HepG2 (cell line): ENCODE measurements around the gene CTF1. TPM values are rescaled to one million over a fixed set of nuclear protein-coding genes. Genes with fewer than 3 reads are reported as not detected.

Source experiments
- ATAC-seq: fragments of 200-7000 bp; cut with Tn5 transposase; 3 replicates; pipeline ENCODE4 v1.9.1; 2020; ENCODE audit warnings: mild to moderate bottlenecking, moderate library complexity
- BruUV-seq: library from RNA; stranded (reverse); fragments of 400-500 nt; replicated peaks from 2 replicates; lab custom pipeline; 2021; lab: Mats Ljungman, UMichigan
- CTCF ChIA-PET: fragments of 300-600 bp; formaldehyde crosslinking; extraction: SDS; loops from one replicate; lab custom pipeline; 2021; ENCODE audit warnings: low total read pairs, inconsistent platforms, low intra/inter-chr PET ratio; lab: Yijun Ruan, JAX
- POLR2A ChIA-PET: fragments of 350-600 bp; sonication (Branson Sonifier 250); formaldehyde crosslinking; loops from one replicate; lab custom pipeline; 2020; ENCODE audit warnings: antibody characterized with exemption, inconsistent platforms; lab: Yijun Ruan, JAX
- DNase-seq: peaks from one replicate; pipeline ENCODE4 v3.0.0-alpha.2; 2015; ENCODE audit warnings: low spot score
- FAIRE-seq: peaks from 3 replicates; lab custom pipeline; 2011; peaks lifted over from hg19 to GRCh38; lab: Jason Lieb, UNC
- H2AFZ ChIP-seq: one replicate; pipeline ENCODE4 v1.6.1; 2011; ENCODE audit warnings: low read length, inconsistent platforms
- H3K27ac ChIP-seq: fragments of 300-600 bp; 3 replicates; pipeline ENCODE4 v1.8.0; 2011; ENCODE audit warnings: mixed run types, mild to moderate bottlenecking, mixed read lengths, low read length, inconsistent platforms; ENCODE audit not compliant: insufficient read depth; ENCODE audit errors: extremely low read length
- H3K27me3 ChIP-seq, 2 experiments: fragments of 200-600 bp in 1 of 2; 2 replicates in 1 of 2; 3 replicates in 1 of 2; pipeline versions ENCODE4 v1.6.0 to v1.8.0; 2011; ENCODE audit warnings: low read length in 2 of 2, mild to moderate bottlenecking in 2 of 2, moderate library complexity in 2 of 2, inconsistent platforms in 1 of 2; ENCODE audit not compliant: insufficient read depth in 2 of 2, control insufficient read depth in 1 of 2
- H3K36me3 ChIP-seq, 2 experiments: fragments of 200-600 bp in 1 of 2; replicated peaks in 1 of 2; 2 replicates in 1 of 2; 3 replicates in 1 of 2; pipeline versions ENCODE4 v1.5.1 to v1.8.0; 2011; ENCODE audit warnings: low read length in 2 of 2, inconsistent platforms in 1 of 2; ENCODE audit not compliant: insufficient read depth in 2 of 2, control insufficient read depth in 1 of 2
- H3K4me1 ChIP-seq: 2 replicates; pipeline ENCODE4 v1.5.1; 2012; ENCODE audit warnings: low read length, inconsistent platforms; ENCODE audit not compliant: insufficient read depth
- H3K4me2 ChIP-seq: 2 replicates; pipeline ENCODE4 v1.6.0; 2011; ENCODE audit warnings: low read depth, low read length, inconsistent platforms
- H3K4me3 ChIP-seq, 3 experiments: fragments of 200-600 bp in 1 of 3; sonication (generic), shearing (Covaris generic) in 1 of 3; replicated peaks in 1 of 3; 2 replicates each; pipeline ENCODE4 v1.5.1; 2011 to 2016; ENCODE audit warnings: low read length in 3 of 3, inconsistent platforms in 2 of 3, low read depth in 2 of 3, mild to moderate bottlenecking in 2 of 3, control low read depth in 1 of 3, mixed read lengths in 1 of 3; ENCODE audit not compliant: insufficient read depth in 1 of 3
- H3K79me2 ChIP-seq: one replicate; pipeline ENCODE4 v1.6.1; 2011; ENCODE audit warnings: low read length, inconsistent platforms; ENCODE audit not compliant: insufficient read depth
- H3K9ac ChIP-seq: 2 replicates; pipeline ENCODE4 v1.6.0; 2011; ENCODE audit warnings: mild to moderate bottlenecking, low read depth, low read length, inconsistent platforms; ENCODE audit not compliant: insufficient read depth
- H3K9me3 ChIP-seq: 2 replicates; pipeline ENCODE4 v1.5.1; 2012; ENCODE audit warnings: mild to moderate bottlenecking, low read length
- H4K20me1 ChIP-seq: 2 replicates; pipeline ENCODE4 v1.6.0; 2011; ENCODE audit warnings: inconsistent platforms, mild to moderate bottlenecking, low read length, moderate library complexity; ENCODE audit not compliant: insufficient read depth
- ASH2L ChIP-seq: fragments of 300-600, 200-600 bp; sonication (generic); IDR thresholded peaks from 2 replicates; pipeline ENCODE4 v1.7.0; 2017; ENCODE audit warnings: low read depth, mild to moderate bottlenecking, moderate library complexity, mixed read lengths, low read length; ENCODE audit not compliant: insufficient read length
- ETV5 ChIP-seq: IDR thresholded peaks from 2 replicates; pipeline ENCODE4 v1.6.1; 2018; ENCODE audit warnings: missing biosample characterization, missing genetic modification reagents, inconsistent platforms, borderline replicate concordance
- MAFK ChIP-seq, 2 experiments: IDR thresholded peaks in 1 of 2; conservative IDR thresholded peaks in 1 of 2; 2 replicates each; pipeline ENCODE4 v1.6.1; 2011; ENCODE audit warnings: improper control_type of control experiment in 2 of 2, low read length in 2 of 2
- ONECUT2 ChIP-seq: sonication (generic); formaldehyde crosslinking; IDR thresholded peaks from 2 replicates; pipeline ENCODE4 v1.4.0; 2020; ENCODE audit warnings: missing genetic modification reagents
- RXRA ChIP-seq: sonication (generic); formaldehyde crosslinking; IDR thresholded peaks from 2 replicates; pipeline ENCODE4 v1.5.1; 2020; ENCODE audit warnings: missing genetic modification reagents
- TBX2 ChIP-seq: sonication (generic); formaldehyde crosslinking; IDR thresholded peaks from 2 replicates; pipeline ENCODE4 v1.5.0; 2020; ENCODE audit warnings: missing genetic modification reagents, mild to moderate bottlenecking, borderline replicate concordance
- TGIF2 ChIP-seq: IDR thresholded peaks from 2 replicates; pipeline ENCODE4 v1.6.1; 2016; ENCODE audit warnings: control low read depth, missing compliant biosample characterization
- TRIM24 ChIP-seq: sonication (generic); formaldehyde crosslinking; IDR thresholded peaks from 2 replicates; pipeline ENCODE4 v1.8.0; 2022; ENCODE audit warnings: mild to moderate bottlenecking, missing genetic modification reagents
- ZNF383 ChIP-seq: sonication (generic); formaldehyde crosslinking; IDR thresholded peaks from 2 replicates; pipeline ENCODE4 v1.4.0; 2020; ENCODE audit warnings: missing genetic modification reagents, mild to moderate bottlenecking, borderline replicate concordance
- ZNF431 ChIP-seq: sonication (generic); formaldehyde crosslinking; IDR thresholded peaks from 2 replicates; pipeline ENCODE4 v1.9.0; 2022; ENCODE audit warnings: missing genetic modification reagents, low read depth, mild to moderate bottlenecking, borderline replicate concordance
- ZNF556 ChIP-seq: sonication (generic); formaldehyde crosslinking; IDR thresholded peaks from 2 replicates; pipeline ENCODE4 v1.4.0; 2020; ENCODE audit warnings: mild to moderate bottlenecking, missing genetic modification reagents, borderline replicate concordance
- ZNF761 ChIP-seq: sonication (generic); formaldehyde crosslinking; conservative IDR thresholded peaks from 2 replicates; pipeline ENCODE4 v1.4.0; 2020; ENCODE audit warnings: mild to moderate bottlenecking, missing genetic modification reagents
- ZNF788 ChIP-seq: sonication (generic); formaldehyde crosslinking; IDR thresholded peaks from 2 replicates; pipeline ENCODE4 v1.5.0; 2020; ENCODE audit warnings: mild to moderate bottlenecking, missing genetic modification reagents, borderline replicate concordance
- ZNF883 ChIP-seq: sonication (generic); formaldehyde crosslinking; IDR thresholded peaks from 2 replicates; pipeline ENCODE4 v1.5.1; 2020; ENCODE audit warnings: mild to moderate bottlenecking, missing genetic modification reagents; ENCODE audit errors: not compliant biosample characterization
- WGBS: methylation state at CpG from one replicate; pipeline ENCODE4 v1.1.6; 2017; ENCODE audit warnings: low lambda C conversion rate; 5-methylcytosine and 5-hydroxymethylcytosine counted together
- in situ Hi-C: cut with HindIII; loops from 2 replicates; pipeline ENCODE4 v1.10.0; 2017; ENCODE audit warnings: low pct_unique_long_range_greater_than_20kb; ENCODE audit not compliant: extremely low pct_ligation_motif_present
- intact Hi-C: fragments of 100-400 bp; cut with micrococcal nuclease; formaldehyde crosslinking; loops from one replicate; pipeline ENCODE4 v1.10.0; 2022; ENCODE audit not compliant: unreplicated experiment
- polyA plus RNA-seq, 8 experiments: library from polyadenylated mRNA; depleted of rRNA in 3 of 8; stranded (reverse) in 7 of 8; unstranded in 1 of 8; fragments of >200 nt; fragmentation: Illumina TruSeq in 4 of 8; extraction: Trizol in 4 of 8; gene quantifications; 2 replicates each; pipeline versions ENCODE4 v1.2.1 to v1.2.3, GENCODE V29; 2011 to 2016; ENCODE audit warnings: low read depth in 4 of 8, missing spikeins in 1 of 8, mixed read lengths in 1 of 8; ENCODE audit not compliant: insufficient read depth in 1 of 8
- total RNA-seq, 5 experiments: library from RNA; depleted of rRNA; stranded (reverse); fragments of >200 nt; fragmentation: Illumina TruSeq; extraction: Trizol; gene quantifications; 2 replicates each; pipeline ENCODE4 v1.2.3, GENCODE V29; 2016; ENCODE audit warnings: low read depth in 1 of 5
- TF ChIP-seq, protein P1 (sequence below): sonication (generic); formaldehyde crosslinking; IDR thresholded peaks from 2 replicates; pipeline ENCODE4 v1.4.0; 2020; ENCODE audit warnings: missing genetic modification reagents, borderline replicate concordance
- TF ChIP-seq, protein P2 (sequence below): sonication (generic); formaldehyde crosslinking; IDR thresholded peaks from 2 replicates; pipeline ENCODE4 v1.5.0; 2020; ENCODE audit warnings: mild to moderate bottlenecking, missing genetic modification reagents, borderline replicate concordance
- TF ChIP-seq, protein P3 (sequence below): sonication (generic); formaldehyde crosslinking; IDR thresholded peaks from 2 replicates; pipeline ENCODE4 v1.8.1; 2023; ENCODE audit warnings: mild to moderate bottlenecking, missing genetic modification reagents

The CTF1 gene
- total and polyA plus RNA-seq, 2 of the 13 experiments (the other 11 are each of a cell fraction or from before 2014, with no cell fraction given), result 0.13 to 1.8 TPM

DNA sequence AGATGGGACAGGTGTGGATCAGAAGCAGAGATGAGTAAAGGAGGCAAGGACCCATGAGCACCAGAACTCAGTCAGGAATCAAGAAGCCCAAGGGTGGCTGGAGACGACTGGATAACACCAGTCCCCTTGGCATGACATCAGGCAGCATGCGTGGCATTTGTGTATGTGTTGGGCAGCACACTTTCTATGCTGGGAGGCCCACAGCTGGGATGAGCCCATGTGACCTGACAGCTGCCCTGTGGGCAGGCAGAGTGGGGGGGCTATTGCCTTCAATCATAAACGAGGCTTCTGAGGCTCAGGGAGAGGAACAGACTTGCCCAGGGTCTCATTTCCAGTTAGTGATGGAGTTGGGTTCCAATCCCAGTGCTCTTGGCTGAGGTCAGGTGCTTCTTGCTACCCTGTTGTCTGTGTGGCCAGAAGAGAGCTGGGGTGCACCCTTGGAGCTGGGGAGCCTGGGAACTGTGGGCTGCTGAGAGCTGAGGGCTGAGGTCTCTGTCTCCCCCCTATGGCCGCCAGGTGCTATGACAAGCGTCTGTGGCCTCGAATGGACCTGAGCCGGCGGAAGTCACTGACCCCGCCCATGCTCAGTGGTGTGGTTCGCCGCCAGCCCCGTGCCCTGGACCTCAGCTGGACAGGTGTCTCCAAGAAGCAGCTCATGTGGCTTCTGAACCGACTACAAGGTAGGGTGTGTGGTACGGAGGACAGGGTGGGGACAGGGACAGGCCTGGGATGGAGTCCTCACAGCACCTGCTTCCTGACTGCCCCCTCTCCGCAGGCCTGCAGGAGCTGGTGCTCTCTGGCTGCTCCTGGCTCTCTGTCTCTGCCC lies 45.4 kb downstream of the CTF1 start:
- in situ Hi-C loops (no loop called here), intact Hi-C loops (no loop called here)
- H4K20me1 ChIP-seq, result no peaks in the 10 kb centered on the region
- H2AFZ ChIP-seq, result no peak overlapping the region
- FAIRE-seq (peak; percentile 66), ATAC-seq (peak; percentile 95), DNase-seq (peak; percentile 80)
- no peaks in the 10 kb centered on the region for H3K79me2 ChIP-seq
- peak overlapping the region; percentile 48; the same call in 1 of the 2 replicates for H3K9ac ChIP-seq
- peaks cover 10 to 23% of the 10 kb centered on the region in 2 experiments; a peak in 4 of 5 replicates for H3K36me3 ChIP-seq
- H3K9me3 ChIP-seq, result no peaks in the 10 kb centered on the region
- BruUV-seq, result no TSS peak
- ChIA-PET CTCF (interaction anchor here (0.7 to 0.8 kb wide), 2 partner anchors 12 kb away, joined by 4 read pairs; no protein-coding TSS in a partner anchor), POLR2A (interaction anchor here (0.7 to 2.4 kb wide), 22 partner anchors 8 to 331 kb away, joined by 3 to 20 read pairs (median 4); partner anchors contain the start of genes FBXL19, HSD3B7, KAT8 and PRSS8)
- peak overlapping the region; percentile 62 for H3K4me2 ChIP-seq
- peak overlapping the region; percentile 37 for H3K27ac ChIP-seq
- H3K4me1 ChIP-seq, result peaks cover 17% of the 10 kb centered on the region
- no peaks in the 10 kb centered on the region for H3K27me3 ChIP-seq
- 49% methylated on average over 6 of the region's 15 CpGs for WGBS
- peak overlapping the region in 2 of 3 experiments; percentile 32 to 54; a peak in 3 of 6 replicates for H3K4me3 ChIP-seq
- 0 out of 2 replicates have a peak, but pooled peaks have one; percentile 54 for TF ChIP-seq ZNF761 (CRISPR knock-in tag)
- no peak for TF ChIP-seq MAFK (conservative IDR thresholded peaks at IDR 0.05 in 1 of 2, IDR thresholded peaks at IDR 0.05 in 1 of 2; ENCODE audit: low read length in 2 of 2)
- TF ChIP-seq TBX2, result peak; percentile 81
- no peak for TF ChIP-seq ZNF431 (CRISPR knock-in tag)
- TF ChIP-seq ZNF383 (CRISPR knock-in tag), result 0 out of 2 replicates have a peak, but pooled peaks have one; percentile 32
- peak; percentile 84 for TF ChIP-seq RXRA
- TF ChIP-seq ZNF556 (CRISPR knock-in tag), result peak; percentile 76
- TF ChIP-seq ZNF883 (CRISPR knock-in tag), result peak; percentile 40
- no peak for TF ChIP-seq TRIM24
- TF ChIP-seq TGIF2, result peak; percentile 59
- TF ChIP-seq, protein P1, sequence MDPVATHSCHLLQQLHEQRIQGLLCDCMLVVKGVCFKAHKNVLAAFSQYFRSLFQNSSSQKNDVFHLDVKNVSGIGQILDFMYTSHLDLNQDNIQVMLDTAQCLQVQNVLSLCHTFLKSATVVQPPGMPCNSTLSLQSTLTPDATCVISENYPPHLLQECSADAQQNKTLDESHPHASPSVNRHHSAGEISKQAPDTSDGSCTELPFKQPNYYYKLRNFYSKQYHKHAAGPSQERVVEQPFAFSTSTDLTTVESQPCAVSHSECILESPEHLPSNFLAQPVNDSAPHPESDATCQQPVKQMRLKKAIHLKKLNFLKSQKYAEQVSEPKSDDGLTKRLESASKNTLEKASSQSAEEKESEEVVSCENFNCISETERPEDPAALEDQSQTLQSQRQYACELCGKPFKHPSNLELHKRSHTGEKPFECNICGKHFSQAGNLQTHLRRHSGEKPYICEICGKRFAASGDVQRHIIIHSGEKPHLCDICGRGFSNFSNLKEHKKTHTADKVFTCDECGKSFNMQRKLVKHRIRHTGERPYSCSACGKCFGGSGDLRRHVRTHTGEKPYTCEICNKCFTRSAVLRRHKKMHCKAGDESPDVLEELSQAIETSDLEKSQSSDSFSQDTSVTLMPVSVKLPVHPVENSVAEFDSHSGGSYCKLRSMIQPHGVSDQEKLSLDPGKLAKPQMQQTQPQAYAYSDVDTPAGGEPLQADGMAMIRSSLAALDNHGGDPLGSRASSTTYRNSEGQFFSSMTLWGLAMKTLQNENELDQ (CRISPR knock-in tag), result 0 out of 2 replicates have a peak, but pooled peaks have one; percentile 41
- no peak for TF ChIP-seq ONECUT2
- TF ChIP-seq, protein P2, sequence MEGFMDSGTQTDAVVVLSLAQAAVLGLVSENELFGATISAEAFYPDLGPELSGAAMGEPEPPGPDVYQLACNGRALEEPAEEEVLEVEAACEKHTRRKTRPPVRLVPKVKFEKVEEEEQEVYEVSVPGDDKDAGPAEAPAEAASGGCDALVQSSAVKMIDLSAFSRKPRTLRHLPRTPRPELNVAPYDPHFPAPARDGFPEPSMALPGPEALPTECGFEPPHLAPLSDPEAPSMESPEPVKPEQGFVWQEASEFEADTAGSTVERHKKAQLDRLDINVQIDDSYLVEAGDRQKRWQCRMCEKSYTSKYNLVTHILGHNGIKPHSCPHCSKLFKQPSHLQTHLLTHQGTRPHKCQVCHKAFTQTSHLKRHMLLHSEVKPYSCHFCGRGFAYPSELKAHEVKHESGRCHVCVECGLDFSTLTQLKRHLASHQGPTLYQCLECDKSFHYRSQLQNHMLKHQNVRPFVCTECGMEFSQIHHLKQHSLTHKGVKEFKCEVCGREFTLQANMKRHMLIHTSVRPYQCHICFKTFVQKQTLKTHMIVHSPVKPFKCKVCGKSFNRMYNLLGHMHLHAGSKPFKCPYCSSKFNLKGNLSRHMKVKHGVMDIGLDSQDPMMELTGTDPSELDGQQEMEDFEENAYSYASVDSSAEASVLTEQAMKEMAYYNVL (CRISPR knock-in tag), result peak; percentile 26; the same call in 1 of the 2 replicates
- TF ChIP-seq ETV5, result peak; percentile 75
- TF ChIP-seq, protein P3, sequence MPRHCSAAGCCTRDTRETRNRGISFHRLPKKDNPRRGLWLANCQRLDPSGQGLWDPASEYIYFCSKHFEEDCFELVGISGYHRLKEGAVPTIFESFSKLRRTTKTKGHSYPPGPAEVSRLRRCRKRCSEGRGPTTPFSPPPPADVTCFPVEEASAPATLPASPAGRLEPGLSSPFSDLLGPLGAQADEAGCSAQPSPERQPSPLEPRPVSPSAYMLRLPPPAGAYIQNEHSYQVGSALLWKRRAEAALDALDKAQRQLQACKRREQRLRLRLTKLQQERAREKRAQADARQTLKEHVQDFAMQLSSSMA, result no peak
- peak; percentile 52 for TF ChIP-seq ASH2L
- TF ChIP-seq ZNF788 (CRISPR knock-in tag), result peak; percentile 64; the same call in 1 of the 2 replicates
